Measurements from ENCODE around the gene IFT52. TPM values are rescaled to one million over a fixed set of nuclear protein-coding genes. Genes with fewer than 3 reads are reported as not detected.
"Not testable (repeated sequence)": the region's sequence is repeated elsewhere in the genome, so short reads cannot be mapped to it uniquely, and the experiment has no call there.

IFT52 gene
- total and polyA plus RNA-seq, 7 donors = 15.7 to 46.3 (median 30.7) TPM

DNA sequence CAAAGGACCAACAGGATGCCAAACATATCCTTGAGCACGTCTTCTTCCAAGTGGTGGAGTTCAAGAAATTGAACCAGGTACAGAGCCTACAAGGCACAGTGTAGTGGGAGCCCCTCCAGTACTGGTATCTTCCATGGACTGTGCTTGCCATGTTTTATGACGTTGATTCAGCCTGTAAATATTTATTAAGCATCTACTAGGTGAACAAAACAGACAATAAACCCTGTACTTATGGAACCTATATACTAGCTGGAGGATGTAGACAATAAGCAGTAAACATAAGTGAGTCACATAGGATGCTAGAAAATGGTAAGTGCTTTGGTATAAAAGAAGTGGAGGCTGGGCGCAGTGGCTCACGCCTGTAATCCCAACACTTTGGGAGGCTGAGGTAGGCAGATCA lies 51.8 kb downstream of the IFT52 start:
- peaks cover 8 to 70% (median 33%) of the 10 kb centered on the region in 4 donors for H3K36me3 ChIP-seq
- intact Hi-C loops (cut with DNase I) = no loop called here
- no peak for TF ChIP-seq POLR2A (IDR thresholded peaks at IDR 0.05)
- TF ChIP-seq EP300 (IDR thresholded peaks at IDR 0.05) = no peak
- no peak for TF ChIP-seq POLR2AphosphoS5 (IDR thresholded peaks at IDR 0.05)
- TF ChIP-seq, protein P1, sequence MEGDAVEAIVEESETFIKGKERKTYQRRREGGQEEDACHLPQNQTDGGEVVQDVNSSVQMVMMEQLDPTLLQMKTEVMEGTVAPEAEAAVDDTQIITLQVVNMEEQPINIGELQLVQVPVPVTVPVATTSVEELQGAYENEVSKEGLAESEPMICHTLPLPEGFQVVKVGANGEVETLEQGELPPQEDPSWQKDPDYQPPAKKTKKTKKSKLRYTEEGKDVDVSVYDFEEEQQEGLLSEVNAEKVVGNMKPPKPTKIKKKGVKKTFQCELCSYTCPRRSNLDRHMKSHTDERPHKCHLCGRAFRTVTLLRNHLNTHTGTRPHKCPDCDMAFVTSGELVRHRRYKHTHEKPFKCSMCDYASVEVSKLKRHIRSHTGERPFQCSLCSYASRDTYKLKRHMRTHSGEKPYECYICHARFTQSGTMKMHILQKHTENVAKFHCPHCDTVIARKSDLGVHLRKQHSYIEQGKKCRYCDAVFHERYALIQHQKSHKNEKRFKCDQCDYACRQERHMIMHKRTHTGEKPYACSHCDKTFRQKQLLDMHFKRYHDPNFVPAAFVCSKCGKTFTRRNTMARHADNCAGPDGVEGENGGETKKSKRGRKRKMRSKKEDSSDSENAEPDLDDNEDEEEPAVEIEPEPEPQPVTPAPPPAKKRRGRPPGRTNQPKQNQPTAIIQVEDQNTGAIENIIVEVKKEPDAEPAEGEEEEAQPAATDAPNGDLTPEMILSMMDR (IDR thresholded peaks at IDR 0.05) = no peak
- no peak overlapping the region for H3K27ac ChIP-seq
- 94 to 95% methylated on average over 4 of the region's 4 CpGs for WGBS, 2 donors
- no peak overlapping the region for H3K4me3 ChIP-seq
- no peak for DNase-seq
- H3K27me3 ChIP-seq = no peaks in the 10 kb centered on the region
- no peaks in the 10 kb centered on the region for H3K4me1 ChIP-seq
- H3K9me3 ChIP-seq = no peaks in the 10 kb centered on the region

DNA sequence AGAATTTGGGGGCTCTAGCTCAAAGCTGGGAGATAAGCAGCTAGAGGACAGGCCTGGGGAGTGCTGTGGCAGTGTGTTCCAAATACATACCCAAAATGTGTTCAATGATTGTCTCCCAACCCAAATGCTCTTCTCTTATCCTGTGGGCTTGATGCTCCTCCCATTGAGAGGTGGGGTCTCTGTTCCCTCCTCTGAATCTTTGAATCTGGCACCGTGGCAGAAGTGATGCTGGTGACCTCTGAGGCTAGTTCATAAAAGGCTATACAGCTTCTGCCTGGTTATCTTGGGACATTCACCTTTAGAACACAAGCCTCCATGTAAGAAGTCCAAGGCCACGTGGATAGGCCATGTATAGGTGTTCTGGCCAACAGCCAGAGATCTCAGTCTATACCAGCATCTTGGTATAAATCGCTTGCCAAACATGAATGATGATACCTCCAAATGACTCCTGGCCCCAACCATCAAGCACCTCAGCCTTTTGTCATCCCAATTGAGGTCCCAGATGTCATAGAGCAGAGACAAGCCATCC lies 60.3 kb downstream of the IFT52 start:
- WGBS, 2 donors = 70 to 77% methylated on average over 3 of the region's 3 CpGs
- DNase-seq = no peak
- Histone ChIP-seq H3K27ac (no peak overlapping the region), H3K27me3 (no peaks in the 10 kb centered on the region), H3K9me3 (no peaks in the 10 kb centered on the region), H3K4me3 (no peak overlapping the region), H3K36me3 (peaks cover 0 to 20% (median 14%) of the 10 kb centered on the region in 4 donors), H3K4me1 (no peaks in the 10 kb centered on the region)
- no peak for TF ChIP-seq EP300 (IDR thresholded peaks at IDR 0.05)
- no peak for TF ChIP-seq POLR2AphosphoS5 (IDR thresholded peaks at IDR 0.05)
- TF ChIP-seq POLR2A (IDR thresholded peaks at IDR 0.05) = no peak
- TF ChIP-seq, protein P1 (IDR thresholded peaks at IDR 0.05) = no peak
- intact Hi-C loops (cut with DNase I) = no loop called here

DNA sequence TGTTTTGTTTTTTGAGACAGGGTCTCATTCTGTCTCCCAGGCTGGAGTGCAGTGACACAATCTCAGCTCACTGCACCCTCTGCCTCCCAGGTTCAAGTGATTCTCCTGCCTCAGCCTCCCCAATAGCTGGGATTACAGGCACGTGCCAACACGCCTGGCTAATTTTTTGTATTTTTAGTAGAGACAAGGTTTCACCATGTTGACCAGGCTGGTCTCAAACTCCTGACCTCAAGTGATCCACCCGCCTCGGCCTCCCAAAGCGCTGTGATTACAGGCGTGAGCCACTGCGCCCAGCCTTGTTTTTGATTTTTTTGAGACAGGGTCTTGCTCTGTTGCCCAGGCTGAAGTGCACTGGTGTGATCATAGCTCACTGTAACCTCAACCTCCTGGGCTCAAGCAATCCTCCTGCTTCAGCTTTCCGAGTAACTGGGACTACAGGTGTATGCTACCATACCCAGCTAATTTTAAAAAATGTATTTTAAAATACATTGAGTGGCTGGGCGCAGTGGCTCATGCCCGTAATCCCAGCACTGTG lies 61.0 kb downstream of the IFT52 start:
- 94 to 96% methylated on average over 10 of the region's 10 CpGs for WGBS, 2 donors
- H3K4me3 ChIP-seq; H3K9me3 ChIP-seq; intact Hi-C loops (cut with DNase I); H3K4me1 ChIP-seq; DNase-seq; H3K27me3 ChIP-seq; H3K27ac ChIP-seq: not testable (repeated sequence)
- peaks cover 0 to 14% (median 8%) of the 10 kb centered on the region in 4 donors for H3K36me3 ChIP-seq

DNA sequence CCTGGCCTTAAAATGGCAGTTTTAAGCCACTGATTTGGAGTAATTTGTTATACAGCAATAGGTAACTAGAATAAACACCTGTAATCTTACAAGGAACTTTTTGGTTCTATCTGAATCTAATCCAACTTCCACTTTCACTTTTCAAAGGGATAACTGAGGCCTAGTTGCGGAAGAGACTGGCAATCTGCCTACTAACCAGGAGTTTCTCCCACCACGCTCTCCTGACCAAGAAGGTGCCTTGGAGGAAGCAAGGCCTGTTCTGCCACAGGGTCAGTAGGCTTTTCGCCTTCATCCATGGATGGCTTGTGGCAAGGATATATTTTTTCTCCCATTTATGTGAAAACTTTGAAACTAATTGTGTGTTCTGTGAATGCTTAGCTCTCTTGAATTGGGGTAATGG lies 63.2 kb downstream of the IFT52 start:
- Histone ChIP-seq H3K4me3 (no peak overlapping the region), H3K9me3 (no peaks in the 10 kb centered on the region), H3K27me3 (no peaks in the 10 kb centered on the region), H3K27ac (no peak overlapping the region), H3K4me1 (peaks cover 0 to 16% (median 3%) of the 10 kb centered on the region in 4 donors), H3K36me3 (no peaks in the 10 kb centered on the region)
- TF ChIP-seq POLR2AphosphoS5 (IDR thresholded peaks at IDR 0.05) (no peak), POLR2A (IDR thresholded peaks at IDR 0.05) (no peak)
- intact Hi-C loops (cut with DNase I) = no loop called here
- WGBS, 2 donors = 42 to 78% methylated on average over 3 of the region's 3 CpGs
- DNase-seq = no peak

DNA sequence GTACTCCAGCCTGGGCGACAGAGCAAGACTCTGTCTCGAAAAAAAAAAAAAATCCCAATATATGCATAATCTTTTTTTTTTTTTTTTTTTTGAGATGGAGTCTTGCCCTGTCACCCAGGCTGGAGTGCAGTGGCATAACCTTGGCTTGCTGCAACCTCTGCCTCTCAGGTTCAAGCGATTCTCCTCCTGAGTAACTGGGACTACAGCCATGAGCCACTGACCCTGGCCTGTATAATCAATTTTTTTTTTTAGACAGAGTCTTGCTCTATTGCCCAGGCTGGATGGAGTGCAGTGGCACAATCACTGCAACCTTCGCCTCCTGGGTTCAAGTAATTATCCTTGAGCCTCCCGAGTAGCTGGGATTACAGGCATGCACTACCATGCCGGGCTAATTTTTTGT lies 64.4 kb downstream of the IFT52 start:
- H3K9me3 ChIP-seq; intact Hi-C loops (cut with DNase I); H3K4me3 ChIP-seq; H3K27me3 ChIP-seq; DNase-seq; H3K36me3 ChIP-seq; H3K27ac ChIP-seq: not testable (repeated sequence)
- 86 to 89% methylated on average over 6 of the region's 6 CpGs for WGBS, 2 donors
- peaks cover 0 to 16% (median 3%) of the 10 kb centered on the region in 4 donors for H3K4me1 ChIP-seq

- Histone ChIP-seq H3K27me3 (no peaks in the 10 kb centered on the region), H3K36me3 (no peaks in the 10 kb centered on the region), H3K9me3 (no peaks in the 10 kb centered on the region), H3K27ac (no peak overlapping the region), H3K4me3 (no peak overlapping the region), H3K4me1 (peaks cover 0 to 16% (median 3%) of the 10 kb centered on the region in 4 donors)
- WGBS, 2 donors = 73 to 84% methylated on average over 3 of the region's 3 CpGs
- no peak for DNase-seq
- intact Hi-C loops (cut with DNase I) = no loop called here
- TF ChIP-seq, protein P1 (IDR thresholded peaks at IDR 0.05) = no peak
- TF ChIP-seq EP300 (IDR thresholded peaks at IDR 0.05) = no peak
- TF ChIP-seq POLR2AphosphoS5 (IDR thresholded peaks at IDR 0.05) = no peak
- no peak for TF ChIP-seq POLR2A (IDR thresholded peaks at IDR 0.05)
Measured at GRCh38 chr20:43655937-43656336, 65.2 kb downstream of the IFT52 start.
